ENCODE results near the gene ABCF2.

Gene ABCF2

DNA sequence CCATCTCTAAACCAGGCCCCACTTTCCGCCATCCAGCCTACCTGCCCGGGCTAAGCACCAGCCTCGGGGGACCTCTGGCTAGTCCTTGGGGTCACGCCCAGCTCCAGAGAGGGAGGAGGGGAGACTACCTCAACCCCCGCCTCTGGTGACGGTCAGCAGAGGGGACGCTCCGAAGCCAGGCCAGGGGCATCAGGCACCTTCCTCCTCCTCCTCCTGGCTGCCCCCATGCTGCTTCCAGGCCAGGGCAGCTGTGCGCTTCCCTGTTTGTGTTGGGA lies 25.5 kb upstream of the ABCF2 start:
- TF ChIP-seq CTCF (conservative IDR thresholded peaks at IDR 0.05) = no peak
- peak overlapping the region; percentile 85 for H3K27ac ChIP-seq

DNA sequence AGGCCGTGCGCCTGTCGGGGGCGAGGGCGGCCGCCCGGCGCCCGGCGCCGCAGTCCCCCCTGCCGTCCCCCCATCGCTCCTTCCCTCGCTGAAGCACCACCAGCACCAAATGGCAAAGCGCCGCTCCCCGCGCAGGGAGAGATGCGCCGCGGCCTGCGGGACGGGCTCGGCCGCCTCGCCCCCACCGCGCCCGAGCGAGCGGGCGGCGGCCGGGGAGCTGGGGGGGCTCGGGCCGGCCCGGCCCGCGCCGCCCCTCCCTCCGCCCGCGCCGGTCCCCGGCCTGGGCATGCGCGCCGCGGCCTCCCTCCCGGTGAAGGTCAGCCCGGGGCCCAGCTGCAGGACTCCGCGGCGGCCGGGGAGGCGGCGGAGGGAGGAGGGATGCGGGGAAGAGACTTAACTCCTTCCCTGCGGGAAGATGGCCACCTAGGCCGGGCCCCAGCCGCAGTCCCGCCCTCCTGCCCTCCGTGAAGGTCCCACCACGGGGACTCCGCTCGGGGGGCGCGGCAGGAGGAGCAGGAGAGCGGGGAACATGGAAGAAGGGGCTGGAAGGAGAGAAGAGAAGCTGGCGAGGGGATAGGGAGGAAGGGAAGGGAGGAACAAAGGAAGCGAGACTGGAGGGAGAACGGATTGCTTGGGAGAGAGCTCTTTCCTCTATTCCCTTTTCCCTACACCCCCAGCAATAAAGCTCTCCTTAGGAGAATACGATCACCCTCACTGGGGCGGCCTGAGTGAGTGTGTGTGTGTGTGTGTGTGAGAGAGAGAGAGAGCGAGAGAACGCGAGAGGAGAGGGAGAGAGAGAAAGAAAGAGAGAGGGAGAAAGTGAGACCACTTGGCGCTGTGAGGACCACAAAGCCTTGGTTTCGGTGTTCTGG lies 24.9 kb upstream of the ABCF2 start:
- H3K27ac ChIP-seq = peak overlapping the region; percentile 85
- TF ChIP-seq CTCF (conservative IDR thresholded peaks at IDR 0.05) = 0 out of 2 replicates have a peak, but pooled peaks have one; percentile 7

- no peak for TF ChIP-seq CTCF (conservative IDR thresholded peaks at IDR 0.05)
- H3K27ac ChIP-seq = peak overlapping the region; percentile 85
These were observed 24.3 kb upstream of the ABCF2 start for GRCh38 chr7:151251328-151251688.

GRCh38 chr7:151250181-151251132 lies 23.5 kb upstream of the ABCF2 start:
- no peak for TF ChIP-seq CTCF (conservative IDR thresholded peaks at IDR 0.05)
- H3K27ac ChIP-seq = peak overlapping the region; percentile 85; the same call in 1 of the 2 replicates

GRCh38 chr7:151249732-151250072 lies 22.7 kb upstream of the ABCF2 start:
- peak overlapping the region; percentile 84 for H3K27ac ChIP-seq
- TF ChIP-seq CTCF (conservative IDR thresholded peaks at IDR 0.05) = no peak

DNA sequence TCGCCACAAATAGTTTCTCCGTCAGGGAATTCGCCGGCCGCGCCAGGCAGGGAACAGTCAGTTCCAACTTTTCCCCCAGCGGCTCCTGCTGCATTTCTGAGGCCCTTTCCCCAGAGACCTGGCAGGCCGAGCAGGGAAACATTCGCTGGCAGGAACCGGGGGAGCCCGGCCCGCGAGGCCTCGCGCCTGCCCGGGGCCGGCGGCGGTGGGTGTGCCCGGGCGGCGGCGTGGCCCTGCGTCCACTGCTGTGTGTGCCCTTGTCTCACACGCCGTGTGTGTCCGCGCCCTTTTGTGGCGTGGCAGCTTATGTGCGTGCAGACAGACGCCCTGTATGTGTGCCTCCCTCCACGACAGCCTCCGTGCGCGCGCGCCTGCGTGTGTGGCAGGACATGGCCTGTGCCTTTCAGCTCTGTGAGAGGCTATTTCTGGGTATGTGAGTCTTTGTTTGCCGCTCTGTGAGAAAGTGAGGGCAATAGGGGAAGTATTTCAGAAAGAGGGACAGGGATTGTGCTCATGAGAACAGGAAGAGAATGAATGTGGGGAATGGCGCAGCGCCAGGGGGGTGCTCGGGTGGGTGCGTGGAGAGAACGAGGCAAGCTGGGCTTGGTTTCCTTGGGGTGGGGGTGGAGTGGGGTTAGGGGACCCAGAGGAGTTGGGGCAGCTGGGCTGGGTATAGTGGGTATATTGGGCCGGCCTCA lies 22.2 kb upstream of the ABCF2 start:
- H3K27ac ChIP-seq = peak overlapping the region; percentile 84
- TF ChIP-seq CTCF (conservative IDR thresholded peaks at IDR 0.05) = no peak
